ENCODE measurements around the gene HERPUD1.

HERPUD1 gene

GRCh38 chr16:56895813-56896212, 36.1 kb upstream of the HERPUD1 start:
- TF ChIP-seq BACH2 (CRISPR knock-in tag; IDR thresholded peaks at IDR 0.05; ENCODE audit: borderline replicate concordance) (no peak), CSDC2 (CRISPR knock-in tag; IDR thresholded peaks at IDR 0.05) (no peak), ZC3H10 (CRISPR knock-in tag; IDR thresholded peaks at IDR 0.05) (no peak), ISL1 (CRISPR knock-in tag; IDR thresholded peaks at IDR 0.05) (no peak), ZNF70 (CRISPR knock-in tag; IDR thresholded peaks at IDR 0.05) (no peak), GLIS3 (CRISPR knock-in tag; IDR thresholded peaks at IDR 0.05) (no peak), ZNF8 (CRISPR knock-in tag; IDR thresholded peaks at IDR 0.05) (no peak), ZFP3 (CRISPR knock-in tag; IDR thresholded peaks at IDR 0.05) (no peak), PATZ1 (CRISPR knock-in tag; IDR thresholded peaks at IDR 0.05; ENCODE audit: borderline replicate concordance) (no peak), OSR1 (CRISPR knock-in tag; IDR thresholded peaks at IDR 0.05) (no peak), CREB5 (CRISPR knock-in tag; IDR thresholded peaks at IDR 0.05; ENCODE audit: low read depth) (no peak), TOX (CRISPR knock-in tag; IDR thresholded peaks at IDR 0.05; ENCODE audit: borderline replicate concordance) (no peak)
- ATAC-seq: no peak

DNA sequence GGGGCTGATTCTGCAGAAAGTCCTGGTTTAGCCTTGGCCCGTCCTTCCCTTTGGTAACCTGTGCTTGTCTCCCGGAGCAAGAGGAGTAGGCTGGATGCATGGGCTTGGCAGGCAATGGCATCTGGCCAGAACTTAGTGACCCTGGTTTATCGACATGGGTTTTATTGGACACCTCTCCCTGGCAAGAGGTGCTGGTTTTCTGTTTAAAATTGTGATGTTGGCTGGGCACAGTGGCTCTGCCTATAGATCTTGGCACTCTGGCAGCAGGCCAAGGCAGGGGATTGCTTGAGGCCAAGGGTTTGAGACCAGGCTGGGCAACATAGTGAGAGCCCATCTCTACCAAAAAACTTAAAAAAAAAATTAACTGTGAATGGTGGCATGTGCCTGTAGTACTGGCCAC, 35.7 kb upstream of the HERPUD1 start:
- TF ChIP-seq ZFP3 (CRISPR knock-in tag; IDR thresholded peaks at IDR 0.05) (no peak), RARB (CRISPR knock-in tag; IDR thresholded peaks at IDR 0.05) (no peak), ESRRG (CRISPR knock-in tag; IDR thresholded peaks at IDR 0.05) (no peak), ZFP30 (CRISPR knock-in tag; IDR thresholded peaks at IDR 0.05) (no peak), ISL1 (CRISPR knock-in tag; IDR thresholded peaks at IDR 0.05) (no peak), BACH2 (CRISPR knock-in tag; IDR thresholded peaks at IDR 0.05; ENCODE audit: borderline replicate concordance) (no peak), CREB5 (CRISPR knock-in tag; IDR thresholded peaks at IDR 0.05; ENCODE audit: low read depth) (no peak), ZNF8 (CRISPR knock-in tag; IDR thresholded peaks at IDR 0.05) (no peak), ZNF70 (CRISPR knock-in tag; IDR thresholded peaks at IDR 0.05) (no peak), GLIS3 (CRISPR knock-in tag; IDR thresholded peaks at IDR 0.05) (no peak), OSR1 (CRISPR knock-in tag; IDR thresholded peaks at IDR 0.05) (no peak), PATZ1 (CRISPR knock-in tag; IDR thresholded peaks at IDR 0.05; ENCODE audit: borderline replicate concordance) (no peak), SNAI2 (CRISPR knock-in tag; IDR thresholded peaks at IDR 0.05) (no peak), ZC3H10 (CRISPR knock-in tag; IDR thresholded peaks at IDR 0.05) (no peak), TCF4 (CRISPR knock-in tag; IDR thresholded peaks at IDR 0.05; ENCODE audit: borderline replicate concordance) (no peak), TOX (CRISPR knock-in tag; IDR thresholded peaks at IDR 0.05; ENCODE audit: borderline replicate concordance) (no peak), PPARA (CRISPR knock-in tag; IDR thresholded peaks at IDR 0.05; ENCODE audit: borderline replicate concordance) (no peak), POU6F1 (CRISPR knock-in tag; IDR thresholded peaks at IDR 0.05; ENCODE audit: borderline replicate concordance, low read depth) (no peak)
- TF ChIP-seq, protein P1, sequence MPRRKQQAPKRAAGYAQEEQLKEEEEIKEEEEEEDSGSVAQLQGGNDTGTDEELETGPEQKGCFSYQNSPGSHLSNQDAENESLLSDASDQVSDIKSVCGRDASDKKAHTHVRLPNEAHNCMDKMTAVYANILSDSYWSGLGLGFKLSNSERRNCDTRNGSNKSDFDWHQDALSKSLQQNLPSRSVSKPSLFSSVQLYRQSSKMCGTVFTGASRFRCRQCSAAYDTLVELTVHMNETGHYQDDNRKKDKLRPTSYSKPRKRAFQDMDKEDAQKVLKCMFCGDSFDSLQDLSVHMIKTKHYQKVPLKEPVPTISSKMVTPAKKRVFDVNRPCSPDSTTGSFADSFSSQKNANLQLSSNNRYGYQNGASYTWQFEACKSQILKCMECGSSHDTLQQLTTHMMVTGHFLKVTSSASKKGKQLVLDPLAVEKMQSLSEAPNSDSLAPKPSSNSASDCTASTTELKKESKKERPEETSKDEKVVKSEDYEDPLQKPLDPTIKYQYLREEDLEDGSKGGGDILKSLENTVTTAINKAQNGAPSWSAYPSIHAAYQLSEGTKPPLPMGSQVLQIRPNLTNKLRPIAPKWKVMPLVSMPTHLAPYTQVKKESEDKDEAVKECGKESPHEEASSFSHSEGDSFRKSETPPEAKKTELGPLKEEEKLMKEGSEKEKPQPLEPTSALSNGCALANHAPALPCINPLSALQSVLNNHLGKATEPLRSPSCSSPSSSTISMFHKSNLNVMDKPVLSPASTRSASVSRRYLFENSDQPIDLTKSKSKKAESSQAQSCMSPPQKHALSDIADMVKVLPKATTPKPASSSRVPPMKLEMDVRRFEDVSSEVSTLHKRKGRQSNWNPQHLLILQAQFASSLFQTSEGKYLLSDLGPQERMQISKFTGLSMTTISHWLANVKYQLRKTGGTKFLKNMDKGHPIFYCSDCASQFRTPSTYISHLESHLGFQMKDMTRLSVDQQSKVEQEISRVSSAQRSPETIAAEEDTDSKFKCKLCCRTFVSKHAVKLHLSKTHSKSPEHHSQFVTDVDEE (CRISPR knock-in tag; IDR thresholded peaks at IDR 0.05): no peak
- TF ChIP-seq, protein P2, sequence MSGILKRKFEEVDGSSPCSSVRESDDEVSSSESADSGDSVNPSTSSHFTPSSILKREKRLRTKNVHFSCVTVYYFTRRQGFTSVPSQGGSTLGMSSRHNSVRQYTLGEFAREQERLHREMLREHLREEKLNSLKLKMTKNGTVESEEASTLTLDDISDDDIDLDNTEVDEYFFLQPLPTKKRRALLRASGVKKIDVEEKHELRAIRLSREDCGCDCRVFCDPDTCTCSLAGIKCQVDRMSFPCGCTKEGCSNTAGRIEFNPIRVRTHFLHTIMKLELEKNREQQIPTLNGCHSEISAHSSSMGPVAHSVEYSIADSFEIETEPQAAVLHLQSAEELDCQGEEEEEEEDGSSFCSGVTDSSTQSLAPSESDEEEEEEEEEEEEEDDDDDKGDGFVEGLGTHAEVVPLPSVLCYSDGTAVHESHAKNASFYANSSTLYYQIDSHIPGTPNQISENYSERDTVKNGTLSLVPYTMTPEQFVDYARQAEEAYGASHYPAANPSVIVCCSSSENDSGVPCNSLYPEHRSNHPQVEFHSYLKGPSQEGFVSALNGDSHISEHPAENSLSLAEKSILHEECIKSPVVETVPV (CRISPR knock-in tag; IDR thresholded peaks at IDR 0.05): no peak
- no peak for ATAC-seq

Measured in SK-N-SH treated with all-trans-retinoic acid at 6 μM for 48 hours (cell line).